H9 (cell line): ENCODE results near the gene BBIP1. TPM values are rescaled to one million over a fixed set of nuclear protein-coding genes. Genes with fewer than 3 reads are reported as not detected.

Experiments
- DNase-seq: peaks from one replicate; pipeline ENCODE4 v3.0.0-alpha.2; 2017
- H2AFZ ChIP-seq: one replicate; pipeline ENCODE4 v1.6.1; 2013; ENCODE audit warnings: mild to moderate bottlenecking, low read length, control low read depth, moderate library complexity
- H2AK5ac ChIP-seq: 2 replicates; pipeline ENCODE4 v1.6.1; 2013; ENCODE audit warnings: low read length, control low read depth, mixed read lengths; ENCODE audit not compliant: insufficient read length
- H2BK120ac ChIP-seq: one replicate; pipeline ENCODE4 v1.6.1; 2013; ENCODE audit warnings: low read depth, mild to moderate bottlenecking, low read length, control low read depth, inconsistent platforms; ENCODE audit not compliant: poor library complexity, severe bottlenecking
- H2BK12ac ChIP-seq: 2 replicates; pipeline ENCODE4 v1.6.1; 2013; ENCODE audit warnings: low read length, control low read depth, mixed read lengths, low read depth; ENCODE audit not compliant: insufficient read length
- H2BK15ac ChIP-seq: 2 replicates; pipeline ENCODE4 v1.6.1; 2013; ENCODE audit warnings: low read depth, low read length, control low read depth
- H2BK20ac ChIP-seq: one replicate; pipeline ENCODE4 v1.6.1; 2013; ENCODE audit warnings: low read depth, mild to moderate bottlenecking, low read length, control low read depth, inconsistent platforms; ENCODE audit not compliant: poor library complexity, severe bottlenecking
- H2BK5ac ChIP-seq: 2 replicates; pipeline ENCODE4 v1.6.1; 2013; ENCODE audit warnings: low read length, control low read depth, mixed read lengths; ENCODE audit not compliant: insufficient read length
- H3K14ac ChIP-seq: 2 replicates; pipeline ENCODE4 v1.6.1; 2013; ENCODE audit warnings: low read length, control low read depth; ENCODE audit not compliant: insufficient read depth
- H3K18ac ChIP-seq: 2 replicates; pipeline ENCODE4 v1.6.1; 2013; ENCODE audit warnings: low read depth, mild to moderate bottlenecking, mixed read lengths, low read length, control low read depth; ENCODE audit not compliant: insufficient read length
- H3K23ac ChIP-seq: 2 replicates; pipeline ENCODE4 v1.6.1; 2013; ENCODE audit warnings: low read length, control low read depth, mixed read lengths, low read depth; ENCODE audit not compliant: insufficient read length
- H3K23me2 ChIP-seq: 2 replicates; pipeline ENCODE4 v1.6.1; 2013; ENCODE audit warnings: low read depth, mild to moderate bottlenecking, mixed read lengths, low read length, control low read depth; ENCODE audit not compliant: insufficient read length, poor library complexity, severe bottlenecking
- H3K27ac ChIP-seq: 2 replicates; pipeline ENCODE4 v1.5.1; 2013; ENCODE audit warnings: low read length, control low read depth, mixed read lengths, low read depth; ENCODE audit not compliant: insufficient read length
- H3K27me3 ChIP-seq: 2 replicates; pipeline ENCODE4 v1.6.1; 2013; ENCODE audit warnings: low read length, control low read depth, inconsistent platforms; ENCODE audit not compliant: insufficient read depth
- H3K4ac ChIP-seq: 2 replicates; pipeline ENCODE4 v1.6.1; 2013; ENCODE audit warnings: low read depth, mild to moderate bottlenecking, control low read depth, inconsistent platforms, low read length, moderate library complexity
- H3K4me1 ChIP-seq: 2 replicates; pipeline ENCODE4 v1.6.1; 2013; ENCODE audit warnings: low read length, control low read depth, inconsistent platforms; ENCODE audit not compliant: insufficient read depth
- H3K4me2 ChIP-seq: 2 replicates; pipeline ENCODE4 v1.6.1; 2013; ENCODE audit warnings: low read length, control low read depth, mixed read lengths; ENCODE audit not compliant: insufficient read length, insufficient read depth
- H3K56ac ChIP-seq: 2 replicates; pipeline ENCODE4 v1.6.1; 2013; ENCODE audit warnings: low read depth, mild to moderate bottlenecking, mixed read lengths, low read length, control low read depth; ENCODE audit not compliant: insufficient read length
- H3K79me1 ChIP-seq: 2 replicates; pipeline ENCODE4 v1.6.1; 2013; ENCODE audit warnings: low read depth, mild to moderate bottlenecking, moderate library complexity, low read length, control low read depth, inconsistent platforms; ENCODE audit not compliant: insufficient read depth, poor library complexity, severe bottlenecking
- H3K79me2 ChIP-seq: 2 replicates; pipeline ENCODE4 v1.6.1; 2013; ENCODE audit warnings: low read length, control low read depth, inconsistent platforms; ENCODE audit not compliant: insufficient read depth
- H3K9ac ChIP-seq: 2 replicates; pipeline ENCODE4 v1.6.1; 2013; ENCODE audit warnings: low read length, control low read depth, mixed read lengths; ENCODE audit not compliant: insufficient read length; ENCODE audit errors: extremely low read depth
- H3K9me3 ChIP-seq: one replicate; pipeline ENCODE4 v1.6.1; 2013; ENCODE audit warnings: low read depth, low read length, inconsistent platforms; ENCODE audit not compliant: control insufficient read depth
- H3T11ph ChIP-seq: one replicate; pipeline ENCODE4 v1.6.1; 2013; ENCODE audit warnings: mild to moderate bottlenecking, low read length, control low read depth, inconsistent platforms
- H4K20me1 ChIP-seq: one replicate; pipeline ENCODE4 v1.6.1; 2013; ENCODE audit not compliant: control insufficient read depth, insufficient read length, insufficient read depth
- H4K5ac ChIP-seq: 2 replicates; pipeline ENCODE4 v1.6.1; 2013; ENCODE audit warnings: low read depth, mild to moderate bottlenecking, mixed read lengths, low read length, control low read depth; ENCODE audit not compliant: insufficient read length
- H4K8ac ChIP-seq: replicated peaks from 2 replicates; pipeline ENCODE4 v1.6.1; 2013; ENCODE audit warnings: low read length, control low read depth, mixed read lengths, low read depth; ENCODE audit not compliant: insufficient read length
- H4K91ac ChIP-seq: 2 replicates; pipeline ENCODE4 v1.6.1; 2013; ENCODE audit warnings: low read depth, mild to moderate bottlenecking, moderate library complexity, mixed read lengths, low read length, control low read depth; ENCODE audit not compliant: insufficient read length
- H3K27ac Mint-ChIP-seq, 3 experiments: 2 replicates in 2 of 3; 3 replicates in 1 of 3; pipeline ENCODE4 v1.8.0; 2020 to 2021; ENCODE audit warnings: mixed read lengths in 3 of 3, mild to moderate bottlenecking in 1 of 3, moderate library complexity in 1 of 3
- H3K27me3 Mint-ChIP-seq: 2 replicates; pipeline ENCODE4 v1.8.0; 2021; ENCODE audit warnings: low read depth, mild to moderate bottlenecking, moderate library complexity, mixed read lengths
- H3K36me3 Mint-ChIP-seq, 3 experiments: 2 replicates in 2 of 3; 3 replicates in 1 of 3; pipeline ENCODE4 v1.8.0; 2020 to 2021; ENCODE audit warnings: low read depth in 3 of 3, mixed read lengths in 3 of 3; ENCODE audit not compliant: insufficient read depth in 1 of 3
- H3K4me1 Mint-ChIP-seq, 2 experiments: 2 replicates each; pipeline ENCODE4 v1.8.0; 2020; ENCODE audit warnings: mixed read lengths in 2 of 2
- H3K4me3 Mint-ChIP-seq, 2 experiments: 2 replicates in 1 of 2; 3 replicates in 1 of 2; pipeline ENCODE4 v1.8.0; 2020 to 2021; ENCODE audit warnings: mild to moderate bottlenecking in 2 of 2, mixed read lengths in 2 of 2, moderate library complexity in 1 of 2
- H3K9me3 Mint-ChIP-seq, 2 experiments: 2 replicates in 1 of 2; 3 replicates in 1 of 2; pipeline ENCODE4 v1.8.0; 2020; ENCODE audit warnings: mild to moderate bottlenecking in 2 of 2, mixed read lengths in 2 of 2, moderate library complexity in 1 of 2
- CTCF ChIP-seq: fragments of 200-600 bp; sonication (generic); conservative IDR thresholded peaks from 3 replicates; pipeline ENCODE4 v1.8.0; 2021; ENCODE audit warnings: antibody characterized with exemption, mild to moderate bottlenecking
- WGBS: extraction: QIAGEN DNeasy Blood & Tissue Kit; methylation state at CpG from one replicate; pipeline ENCODE4 v1.1.7; 2013; ENCODE audit warnings: missing lambda C conversion rate, low lambda C conversion rate, mixed read lengths; ENCODE audit not compliant: insufficient read length; ENCODE audit errors: extremely low coverage; 5-methylcytosine and 5-hydroxymethylcytosine counted together
- total RNA-seq: library from RNA; stranded (reverse); gene quantifications from 2 replicates; pipeline ENCODE4 v1.2.1, GENCODE V29; 2021

Gene BBIP1
- total RNA-seq, 1 experiment from 2014 or later: 18.8 TPM

- H3K4me3 Mint-ChIP-seq: no peak overlapping the region
- H3T11ph ChIP-seq: no peak overlapping the region
- peaks cover 0 to 8% (median 6%) of the 10 kb centered on the region in 3 experiments; a peak in 2 of 7 replicates for H3K36me3 Mint-ChIP-seq
- no peak overlapping the region for H2BK12ac ChIP-seq
- H3K27ac Mint-ChIP-seq: peak overlapping the region in 1 of 3 experiments; percentile 15; a peak in 2 of 7 replicates
- no peaks in the 10 kb centered on the region for H3K79me1 ChIP-seq
- H3K27me3 ChIP-seq: no peaks in the 10 kb centered on the region
- DNase-seq: no peak
- H2BK120ac ChIP-seq: no peak overlapping the region
- no peaks in the 10 kb centered on the region for H3K27me3 Mint-ChIP-seq
- no peak overlapping the region for H3K23ac ChIP-seq
- H3K9ac ChIP-seq: no peak overlapping the region
- no peaks in the 10 kb centered on the region for H3K9me3 Mint-ChIP-seq
- no peak overlapping the region for H2AK5ac ChIP-seq
- H3K4me2 ChIP-seq: no peak overlapping the region
- no peak overlapping the region for H2BK20ac ChIP-seq
- no peak overlapping the region for H4K91ac ChIP-seq
- no peaks in the 10 kb centered on the region for H3K9me3 ChIP-seq
- no peak overlapping the region for H2AFZ ChIP-seq
- H3K79me2 ChIP-seq: no peaks in the 10 kb centered on the region
- H2BK15ac ChIP-seq: 0 out of 2 replicates have a peak overlapping the region, but pooled peaks have one; percentile 49
- H4K8ac ChIP-seq: no peak overlapping the region
- no peaks in the 10 kb centered on the region for H3K23me2 ChIP-seq
- no CpG with 5 or more reads among the region's 3 CpGs for WGBS
- H3K14ac ChIP-seq: no peak overlapping the region
- H3K4me1 ChIP-seq: no peaks in the 10 kb centered on the region; the same call in 1 of the 2 replicates
- no peaks in the 10 kb centered on the region for H4K20me1 ChIP-seq
- no peak overlapping the region for H4K5ac ChIP-seq
- peaks cover 5 to 15% of the 10 kb centered on the region in 2 experiments; a peak in 3 of 4 replicates for H3K4me1 Mint-ChIP-seq
- no peak overlapping the region for H3K4ac ChIP-seq
- TF ChIP-seq CTCF: no peak
- no peak overlapping the region for H3K18ac ChIP-seq
- no peak overlapping the region for H3K27ac ChIP-seq
- no peak overlapping the region for H2BK5ac ChIP-seq
- no peak overlapping the region for H3K56ac ChIP-seq
Observed at GRCh38 chr10:110903280-110904278, 15.4 kb downstream of the BBIP1 start.
